ENCODE results near the gene SNAPIN. TPM values are rescaled to one million over a fixed set of nuclear protein-coding genes. Genes with fewer than 3 reads are reported as not detected.
A peak's percentile ranks its signal among the peaks of the same experiment; 100 is the strongest.

SNAPIN gene
- total RNA-seq, 1 experiment from 2014 or later = 23.4 TPM

DNA sequence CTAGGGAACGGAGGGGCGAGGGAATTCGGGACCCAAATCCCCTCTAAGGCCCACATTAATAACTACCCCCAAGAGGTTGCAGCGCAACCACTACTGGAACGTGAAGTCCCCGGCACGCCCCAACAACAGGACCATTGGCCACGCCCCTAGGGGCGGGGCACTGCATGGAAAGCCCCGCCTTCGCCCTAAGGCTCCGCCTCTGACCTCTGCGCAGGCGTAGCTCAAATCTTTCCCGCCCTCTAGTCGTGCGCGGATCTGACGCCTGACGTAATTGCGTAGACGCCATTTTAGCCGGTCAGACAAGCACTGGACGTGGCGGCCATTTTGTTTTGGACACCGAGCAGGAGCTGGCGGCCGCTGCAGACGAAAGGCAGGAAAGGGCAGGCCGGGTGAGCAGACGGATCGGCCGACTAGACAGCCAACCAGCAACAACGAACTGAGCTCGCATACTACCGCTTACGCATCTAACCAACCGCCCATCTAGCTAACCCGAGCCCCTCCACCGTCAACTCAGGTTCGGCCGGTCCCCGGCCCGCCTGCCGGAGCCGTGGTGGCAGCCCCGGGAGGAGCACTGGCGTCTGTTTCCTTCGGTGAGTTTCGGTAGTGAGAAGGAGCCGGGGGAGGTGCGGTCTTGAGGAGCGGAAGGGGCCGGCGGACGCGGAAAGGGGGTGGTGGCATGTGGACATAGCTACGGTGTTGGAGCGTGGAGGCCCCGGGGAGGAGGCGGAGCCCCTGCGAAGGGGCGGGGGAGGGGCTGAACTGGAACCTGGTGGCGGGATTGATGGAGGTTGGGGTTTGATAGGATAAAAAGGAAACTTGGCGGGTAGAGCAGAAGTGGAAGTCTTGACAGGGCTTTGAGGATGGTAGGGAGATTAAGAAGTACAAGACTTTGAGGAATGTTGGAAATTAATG, 24.5 kb upstream of the SNAPIN start, which contains the start of gene CHTOP (continued):
- TF ChIP-seq, protein P1, sequence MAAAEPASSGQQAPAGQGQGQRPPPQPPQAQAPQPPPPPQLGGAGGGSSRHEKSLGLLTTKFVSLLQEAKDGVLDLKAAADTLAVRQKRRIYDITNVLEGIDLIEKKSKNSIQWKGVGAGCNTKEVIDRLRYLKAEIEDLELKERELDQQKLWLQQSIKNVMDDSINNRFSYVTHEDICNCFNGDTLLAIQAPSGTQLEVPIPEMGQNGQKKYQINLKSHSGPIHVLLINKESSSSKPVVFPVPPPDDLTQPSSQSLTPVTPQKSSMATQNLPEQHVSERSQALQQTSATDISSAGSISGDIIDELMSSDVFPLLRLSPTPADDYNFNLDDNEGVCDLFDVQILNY (CRISPR knock-in tag; IDR thresholded peaks at IDR 0.05) = peak; percentile 89
- TF ChIP-seq, protein P2, sequence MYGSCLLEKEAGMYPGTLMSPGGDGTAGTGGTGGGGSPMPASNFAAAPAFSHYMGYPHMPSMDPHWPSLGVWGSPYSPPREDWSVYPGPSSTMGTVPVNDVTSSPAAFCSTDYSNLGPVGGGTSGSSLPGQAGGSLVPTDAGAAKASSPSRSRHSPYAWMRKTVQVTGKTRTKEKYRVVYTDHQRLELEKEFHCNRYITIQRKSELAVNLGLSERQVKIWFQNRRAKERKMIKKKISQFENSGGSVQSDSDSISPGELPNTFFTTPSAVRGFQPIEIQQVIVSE (CRISPR knock-in tag; IDR thresholded peaks at IDR 0.05; ENCODE audit: borderline replicate concordance) = no peak
- TF ChIP-seq, protein P3, sequence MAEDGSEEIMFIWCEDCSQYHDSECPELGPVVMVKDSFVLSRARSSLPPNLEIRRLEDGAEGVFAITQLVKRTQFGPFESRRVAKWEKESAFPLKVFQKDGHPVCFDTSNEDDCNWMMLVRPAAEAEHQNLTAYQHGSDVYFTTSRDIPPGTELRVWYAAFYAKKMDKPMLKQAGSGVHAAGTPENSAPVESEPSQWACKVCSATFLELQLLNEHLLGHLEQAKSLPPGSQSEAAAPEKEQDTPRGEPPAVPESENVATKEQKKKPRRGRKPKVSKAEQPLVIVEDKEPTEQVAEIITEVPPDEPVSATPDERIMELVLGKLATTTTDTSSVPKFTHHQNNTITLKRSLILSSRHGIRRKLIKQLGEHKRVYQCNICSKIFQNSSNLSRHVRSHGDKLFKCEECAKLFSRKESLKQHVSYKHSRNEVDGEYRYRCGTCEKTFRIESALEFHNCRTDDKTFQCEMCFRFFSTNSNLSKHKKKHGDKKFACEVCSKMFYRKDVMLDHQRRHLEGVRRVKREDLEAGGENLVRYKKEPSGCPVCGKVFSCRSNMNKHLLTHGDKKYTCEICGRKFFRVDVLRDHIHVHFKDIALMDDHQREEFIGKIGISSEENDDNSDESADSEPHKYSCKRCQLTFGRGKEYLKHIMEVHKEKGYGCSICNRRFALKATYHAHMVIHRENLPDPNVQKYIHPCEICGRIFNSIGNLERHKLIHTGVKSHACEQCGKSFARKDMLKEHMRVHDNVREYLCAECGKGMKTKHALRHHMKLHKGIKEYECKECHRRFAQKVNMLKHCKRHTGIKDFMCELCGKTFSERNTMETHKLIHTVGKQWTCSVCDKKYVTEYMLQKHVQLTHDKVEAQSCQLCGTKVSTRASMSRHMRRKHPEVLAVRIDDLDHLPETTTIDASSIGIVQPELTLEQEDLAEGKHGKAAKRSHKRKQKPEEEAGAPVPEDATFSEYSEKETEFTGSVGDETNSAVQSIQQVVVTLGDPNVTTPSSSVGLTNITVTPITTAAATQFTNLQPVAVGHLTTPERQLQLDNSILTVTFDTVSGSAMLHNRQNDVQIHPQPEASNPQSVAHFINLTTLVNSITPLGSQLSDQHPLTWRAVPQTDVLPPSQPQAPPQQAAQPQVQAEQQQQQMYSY (CRISPR knock-in tag; IDR thresholded peaks at IDR 0.05) = no peak
- TF ChIP-seq JAZF1 (CRISPR knock-in tag; IDR thresholded peaks at IDR 0.05) (no peak), JUN (CRISPR knock-in tag; IDR thresholded peaks at IDR 0.05) (no peak; the same call in 1 of the 2 replicates), CREB1 (CRISPR knock-in tag; IDR thresholded peaks at IDR 0.05) (no peak; the same call in 1 of the 2 replicates), IRF2 (CRISPR knock-in tag; IDR thresholded peaks at IDR 0.05; ENCODE audit: borderline replicate concordance, low read depth) (no peak), TEAD4 (CRISPR knock-in tag; IDR thresholded peaks at IDR 0.05) (0 out of 2 replicates have a peak, but pooled peaks have one; percentile 32), FOXK1 (CRISPR knock-in tag; IDR thresholded peaks at IDR 0.05) (no peak), PRRX2 (CRISPR knock-in tag; IDR thresholded peaks at IDR 0.05) (no peak), ZNF396 (CRISPR knock-in tag; IDR thresholded peaks at IDR 0.05; ENCODE audit: borderline replicate concordance) (no peak), FOXP1 (CRISPR knock-in tag; IDR thresholded peaks at IDR 0.05; ENCODE audit: borderline replicate concordance) (peak; percentile 87), CREM (CRISPR knock-in tag; IDR thresholded peaks at IDR 0.05) (peak; percentile 85)
- TF ChIP-seq, protein P4, sequence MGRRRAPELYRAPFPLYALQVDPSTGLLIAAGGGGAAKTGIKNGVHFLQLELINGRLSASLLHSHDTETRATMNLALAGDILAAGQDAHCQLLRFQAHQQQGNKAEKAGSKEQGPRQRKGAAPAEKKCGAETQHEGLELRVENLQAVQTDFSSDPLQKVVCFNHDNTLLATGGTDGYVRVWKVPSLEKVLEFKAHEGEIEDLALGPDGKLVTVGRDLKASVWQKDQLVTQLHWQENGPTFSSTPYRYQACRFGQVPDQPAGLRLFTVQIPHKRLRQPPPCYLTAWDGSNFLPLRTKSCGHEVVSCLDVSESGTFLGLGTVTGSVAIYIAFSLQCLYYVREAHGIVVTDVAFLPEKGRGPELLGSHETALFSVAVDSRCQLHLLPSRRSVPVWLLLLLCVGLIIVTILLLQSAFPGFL (CRISPR knock-in tag; IDR thresholded peaks at IDR 0.05; ENCODE audit: borderline replicate concordance) = no peak
- TF ChIP-seq, protein P5, sequence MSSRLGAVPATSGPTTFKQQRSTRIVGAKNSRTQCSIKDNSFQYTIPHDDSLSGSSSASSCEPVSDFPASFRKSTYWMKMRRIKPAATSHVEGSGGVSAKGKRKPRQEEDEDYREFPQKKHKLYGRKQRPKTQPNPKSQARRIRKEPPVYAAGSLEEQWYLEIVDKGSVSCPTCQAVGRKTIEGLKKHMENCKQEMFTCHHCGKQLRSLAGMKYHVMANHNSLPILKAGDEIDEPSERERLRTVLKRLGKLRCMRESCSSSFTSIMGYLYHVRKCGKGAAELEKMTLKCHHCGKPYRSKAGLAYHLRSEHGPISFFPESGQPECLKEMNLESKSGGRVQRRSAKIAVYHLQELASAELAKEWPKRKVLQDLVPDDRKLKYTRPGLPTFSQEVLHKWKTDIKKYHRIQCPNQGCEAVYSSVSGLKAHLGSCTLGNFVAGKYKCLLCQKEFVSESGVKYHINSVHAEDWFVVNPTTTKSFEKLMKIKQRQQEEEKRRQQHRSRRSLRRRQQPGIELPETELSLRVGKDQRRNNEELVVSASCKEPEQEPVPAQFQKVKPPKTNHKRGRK (CRISPR knock-in tag; IDR thresholded peaks at IDR 0.05; ENCODE audit: borderline replicate concordance) = no peak
- TF ChIP-seq, protein P6, sequence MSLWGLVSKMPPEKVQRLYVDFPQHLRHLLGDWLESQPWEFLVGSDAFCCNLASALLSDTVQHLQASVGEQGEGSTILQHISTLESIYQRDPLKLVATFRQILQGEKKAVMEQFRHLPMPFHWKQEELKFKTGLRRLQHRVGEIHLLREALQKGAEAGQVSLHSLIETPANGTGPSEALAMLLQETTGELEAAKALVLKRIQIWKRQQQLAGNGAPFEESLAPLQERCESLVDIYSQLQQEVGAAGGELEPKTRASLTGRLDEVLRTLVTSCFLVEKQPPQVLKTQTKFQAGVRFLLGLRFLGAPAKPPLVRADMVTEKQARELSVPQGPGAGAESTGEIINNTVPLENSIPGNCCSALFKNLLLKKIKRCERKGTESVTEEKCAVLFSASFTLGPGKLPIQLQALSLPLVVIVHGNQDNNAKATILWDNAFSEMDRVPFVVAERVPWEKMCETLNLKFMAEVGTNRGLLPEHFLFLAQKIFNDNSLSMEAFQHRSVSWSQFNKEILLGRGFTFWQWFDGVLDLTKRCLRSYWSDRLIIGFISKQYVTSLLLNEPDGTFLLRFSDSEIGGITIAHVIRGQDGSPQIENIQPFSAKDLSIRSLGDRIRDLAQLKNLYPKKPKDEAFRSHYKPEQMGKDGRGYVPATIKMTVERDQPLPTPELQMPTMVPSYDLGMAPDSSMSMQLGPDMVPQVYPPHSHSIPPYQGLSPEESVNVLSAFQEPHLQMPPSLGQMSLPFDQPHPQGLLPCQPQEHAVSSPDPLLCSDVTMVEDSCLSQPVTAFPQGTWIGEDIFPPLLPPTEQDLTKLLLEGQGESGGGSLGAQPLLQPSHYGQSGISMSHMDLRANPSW (CRISPR knock-in tag; conservative IDR thresholded peaks at IDR 0.05; ENCODE audit: low read depth) = no peak
- TF ChIP-seq, protein P7, sequence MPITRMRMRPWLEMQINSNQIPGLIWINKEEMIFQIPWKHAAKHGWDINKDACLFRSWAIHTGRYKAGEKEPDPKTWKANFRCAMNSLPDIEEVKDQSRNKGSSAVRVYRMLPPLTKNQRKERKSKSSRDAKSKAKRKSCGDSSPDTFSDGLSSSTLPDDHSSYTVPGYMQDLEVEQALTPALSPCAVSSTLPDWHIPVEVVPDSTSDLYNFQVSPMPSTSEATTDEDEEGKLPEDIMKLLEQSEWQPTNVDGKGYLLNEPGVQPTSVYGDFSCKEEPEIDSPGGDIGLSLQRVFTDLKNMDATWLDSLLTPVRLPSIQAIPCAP (CRISPR knock-in tag; IDR thresholded peaks at IDR 0.05) = no peak
- TF ChIP-seq, protein P8, sequence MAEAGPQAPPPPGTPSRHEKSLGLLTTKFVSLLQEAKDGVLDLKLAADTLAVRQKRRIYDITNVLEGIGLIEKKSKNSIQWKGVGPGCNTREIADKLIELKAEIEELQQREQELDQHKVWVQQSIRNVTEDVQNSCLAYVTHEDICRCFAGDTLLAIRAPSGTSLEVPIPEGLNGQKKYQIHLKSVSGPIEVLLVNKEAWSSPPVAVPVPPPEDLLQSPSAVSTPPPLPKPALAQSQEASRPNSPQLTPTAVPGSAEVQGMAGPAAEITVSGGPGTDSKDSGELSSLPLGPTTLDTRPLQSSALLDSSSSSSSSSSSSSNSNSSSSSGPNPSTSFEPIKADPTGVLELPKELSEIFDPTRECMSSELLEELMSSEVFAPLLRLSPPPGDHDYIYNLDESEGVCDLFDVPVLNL (CRISPR knock-in tag; IDR thresholded peaks at IDR 0.05; ENCODE audit: borderline replicate concordance, low read depth) = peak; percentile 91
- TF ChIP-seq, protein P9, sequence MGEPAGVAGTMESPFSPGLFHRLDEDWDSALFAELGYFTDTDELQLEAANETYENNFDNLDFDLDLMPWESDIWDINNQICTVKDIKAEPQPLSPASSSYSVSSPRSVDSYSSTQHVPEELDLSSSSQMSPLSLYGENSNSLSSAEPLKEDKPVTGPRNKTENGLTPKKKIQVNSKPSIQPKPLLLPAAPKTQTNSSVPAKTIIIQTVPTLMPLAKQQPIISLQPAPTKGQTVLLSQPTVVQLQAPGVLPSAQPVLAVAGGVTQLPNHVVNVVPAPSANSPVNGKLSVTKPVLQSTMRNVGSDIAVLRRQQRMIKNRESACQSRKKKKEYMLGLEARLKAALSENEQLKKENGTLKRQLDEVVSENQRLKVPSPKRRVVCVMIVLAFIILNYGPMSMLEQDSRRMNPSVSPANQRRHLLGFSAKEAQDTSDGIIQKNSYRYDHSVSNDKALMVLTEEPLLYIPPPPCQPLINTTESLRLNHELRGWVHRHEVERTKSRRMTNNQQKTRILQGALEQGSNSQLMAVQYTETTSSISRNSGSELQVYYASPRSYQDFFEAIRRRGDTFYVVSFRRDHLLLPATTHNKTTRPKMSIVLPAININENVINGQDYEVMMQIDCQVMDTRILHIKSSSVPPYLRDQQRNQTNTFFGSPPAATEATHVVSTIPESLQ (CRISPR knock-in tag; IDR thresholded peaks at IDR 0.05) = no peak
- TF ChIP-seq, protein P10, sequence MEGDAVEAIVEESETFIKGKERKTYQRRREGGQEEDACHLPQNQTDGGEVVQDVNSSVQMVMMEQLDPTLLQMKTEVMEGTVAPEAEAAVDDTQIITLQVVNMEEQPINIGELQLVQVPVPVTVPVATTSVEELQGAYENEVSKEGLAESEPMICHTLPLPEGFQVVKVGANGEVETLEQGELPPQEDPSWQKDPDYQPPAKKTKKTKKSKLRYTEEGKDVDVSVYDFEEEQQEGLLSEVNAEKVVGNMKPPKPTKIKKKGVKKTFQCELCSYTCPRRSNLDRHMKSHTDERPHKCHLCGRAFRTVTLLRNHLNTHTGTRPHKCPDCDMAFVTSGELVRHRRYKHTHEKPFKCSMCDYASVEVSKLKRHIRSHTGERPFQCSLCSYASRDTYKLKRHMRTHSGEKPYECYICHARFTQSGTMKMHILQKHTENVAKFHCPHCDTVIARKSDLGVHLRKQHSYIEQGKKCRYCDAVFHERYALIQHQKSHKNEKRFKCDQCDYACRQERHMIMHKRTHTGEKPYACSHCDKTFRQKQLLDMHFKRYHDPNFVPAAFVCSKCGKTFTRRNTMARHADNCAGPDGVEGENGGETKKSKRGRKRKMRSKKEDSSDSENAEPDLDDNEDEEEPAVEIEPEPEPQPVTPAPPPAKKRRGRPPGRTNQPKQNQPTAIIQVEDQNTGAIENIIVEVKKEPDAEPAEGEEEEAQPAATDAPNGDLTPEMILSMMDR (IDR thresholded peaks at IDR 0.05) = no peak

All from WTC11 (cell line).